ENCODE data around the gene NUDT3. TPM values are rescaled to one million over a fixed set of nuclear protein-coding genes. Genes with fewer than 3 reads are reported as not detected.

Gene NUDT3
- polyA plus RNA-seq, 1 of the 3 experiments (the other 2 are of a cell fraction) = 11.9 TPM

DNA sequence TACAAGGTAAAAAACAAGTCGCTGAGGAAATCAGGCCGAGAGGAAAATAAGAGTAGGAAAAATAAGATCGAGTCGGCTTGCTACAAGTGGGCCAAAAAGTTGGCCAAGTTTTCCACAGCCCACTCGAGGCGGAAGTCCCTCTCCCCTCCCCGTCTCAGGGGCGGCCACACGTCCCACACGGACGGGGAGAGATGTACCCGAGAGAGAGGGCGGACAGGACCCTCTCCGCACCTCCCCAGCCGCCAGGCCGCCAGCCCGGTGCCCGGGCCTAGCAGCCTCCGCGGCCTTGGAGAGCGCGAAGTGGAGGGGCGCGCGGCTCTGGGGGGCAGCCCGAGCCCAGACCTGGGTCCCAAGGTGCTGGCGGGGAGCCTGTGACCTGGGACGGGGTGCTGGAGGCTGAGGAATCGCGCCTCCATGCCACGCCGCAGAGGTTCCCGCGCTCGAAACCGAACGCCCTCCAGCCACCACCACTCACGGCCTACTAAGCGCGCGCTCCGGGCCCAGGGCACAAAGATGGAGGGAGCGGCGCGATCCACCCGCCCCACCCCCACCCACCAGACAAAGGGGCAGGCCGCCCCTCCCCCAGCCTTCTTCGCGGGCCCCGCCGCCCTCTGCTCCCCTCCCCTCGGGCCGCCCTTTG, 157.7 kb downstream of the NUDT3 start:
- DNase-seq = no peak

DNA sequence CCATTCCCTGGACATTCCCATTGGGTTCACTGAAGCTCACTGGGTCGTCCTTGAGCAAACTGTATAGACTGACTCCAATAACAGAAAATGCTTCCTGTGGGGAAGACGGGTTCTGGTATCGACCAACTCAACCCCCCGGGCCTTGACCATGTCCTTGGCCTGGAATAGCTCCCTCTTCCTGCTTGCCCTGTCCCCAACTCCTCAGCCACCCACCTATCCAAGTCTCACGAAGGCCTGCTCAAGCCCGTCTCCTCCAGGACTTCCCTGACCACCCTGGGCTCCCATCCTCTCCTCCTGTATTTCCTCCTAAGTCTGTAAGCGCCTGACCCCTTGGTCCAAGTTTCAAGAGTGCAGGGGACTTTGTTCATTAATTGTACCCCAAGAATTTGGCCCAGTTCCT, 158.6 kb downstream of the NUDT3 start:
- H3K9ac ChIP-seq = no peak overlapping the region
- 97% methylated on average over 7 of the region's 7 CpGs for WGBS (ENCODE audit: low lambda C conversion rate)
- H3K9me3 ChIP-seq = no peaks in the 10 kb centered on the region
- H3K79me2 ChIP-seq (ENCODE audit: insufficient read depth) = peaks cover 14% of the 10 kb centered on the region
- no peak overlapping the region for H3K4me3 ChIP-seq (ENCODE audit: low read depth in 2 of 2, low read length in 1 of 2)
- no peak overlapping the region for H3K4me2 ChIP-seq
- H3K27me3 ChIP-seq (ENCODE audit: insufficient read depth) = no peaks in the 10 kb centered on the region
- POLR2A ChIA-PET = interaction anchor here (1.4 kb wide), 1 partner anchor 10 kb away, joined by 5 read pairs; no protein-coding TSS in a partner anchor
- no peak for DNase-seq
- no peaks in the 10 kb centered on the region for H3K36me3 ChIP-seq (replicated peaks in 1 of 2; ENCODE audit: control insufficient read depth in 1 of 2, insufficient read depth in 2 of 2, low read length in 1 of 2)
- no peaks in the 10 kb centered on the region for H3K9me2 ChIP-seq
- peaks cover 10% of the 10 kb centered on the region for H3F3A ChIP-seq (replicated peaks; ENCODE audit: insufficient read depth)
- H2AFZ ChIP-seq (ENCODE audit: low read depth) = no peak overlapping the region
- CTCF ChIA-PET = interaction anchor here (0.8 kb wide), 1 partner anchor 38 kb away, joined by 5 read pairs; no protein-coding TSS in a partner anchor
- H3K4me1 ChIP-seq (ENCODE audit: control insufficient read depth in 1 of 2, insufficient read depth in 2 of 2, low read depth in 1 of 2, low read length in 1 of 2) = peaks cover 7 to 10% of the 10 kb centered on the region in 2 experiments
- no peak overlapping the region for H3K27ac ChIP-seq (ENCODE audit: low read depth in 2 of 2, low read length in 1 of 2)
- no peaks in the 10 kb centered on the region for H4K20me1 ChIP-seq (ENCODE audit: insufficient read depth)
- TF ChIP-seq GABPA (IDR thresholded peaks at IDR 0.05; ENCODE audit: low read depth) (no peak), RXRA (IDR thresholded peaks at IDR 0.05; ENCODE audit: borderline replicate concordance, low read depth) (no peak), TEAD4 (IDR thresholded peaks at IDR 0.05; ENCODE audit: borderline replicate concordance, insufficient read depth) (no peak), MEF2A (IDR thresholded peaks at IDR 0.05; ENCODE audit: borderline replicate concordance, low read depth) (no peak), JUND (IDR thresholded peaks at IDR 0.05) (no peak), RFX5 (IDR thresholded peaks at IDR 0.05; ENCODE audit: low read length) (no peak), RAD21 (IDR thresholded peaks at IDR 0.05; ENCODE audit: low read length) (no peak), EZH2phosphoT487 (IDR thresholded peaks at IDR 0.05; ENCODE audit: borderline replicate concordance, low read depth) (no peak)
- TF ChIP-seq, protein P1, sequence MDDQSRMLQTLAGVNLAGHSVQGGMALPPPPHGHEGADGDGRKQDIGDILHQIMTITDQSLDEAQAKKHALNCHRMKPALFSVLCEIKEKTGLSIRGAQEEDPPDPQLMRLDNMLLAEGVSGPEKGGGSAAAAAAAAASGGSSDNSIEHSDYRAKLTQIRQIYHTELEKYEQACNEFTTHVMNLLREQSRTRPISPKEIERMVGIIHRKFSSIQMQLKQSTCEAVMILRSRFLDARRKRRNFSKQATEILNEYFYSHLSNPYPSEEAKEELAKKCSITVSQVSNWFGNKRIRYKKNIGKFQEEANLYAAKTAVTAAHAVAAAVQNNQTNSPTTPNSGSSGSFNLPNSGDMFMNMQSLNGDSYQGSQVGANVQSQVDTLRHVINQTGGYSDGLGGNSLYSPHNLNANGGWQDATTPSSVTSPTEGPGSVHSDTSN (IDR thresholded peaks at IDR 0.05) = no peak
- TF ChIP-seq, protein P2, sequence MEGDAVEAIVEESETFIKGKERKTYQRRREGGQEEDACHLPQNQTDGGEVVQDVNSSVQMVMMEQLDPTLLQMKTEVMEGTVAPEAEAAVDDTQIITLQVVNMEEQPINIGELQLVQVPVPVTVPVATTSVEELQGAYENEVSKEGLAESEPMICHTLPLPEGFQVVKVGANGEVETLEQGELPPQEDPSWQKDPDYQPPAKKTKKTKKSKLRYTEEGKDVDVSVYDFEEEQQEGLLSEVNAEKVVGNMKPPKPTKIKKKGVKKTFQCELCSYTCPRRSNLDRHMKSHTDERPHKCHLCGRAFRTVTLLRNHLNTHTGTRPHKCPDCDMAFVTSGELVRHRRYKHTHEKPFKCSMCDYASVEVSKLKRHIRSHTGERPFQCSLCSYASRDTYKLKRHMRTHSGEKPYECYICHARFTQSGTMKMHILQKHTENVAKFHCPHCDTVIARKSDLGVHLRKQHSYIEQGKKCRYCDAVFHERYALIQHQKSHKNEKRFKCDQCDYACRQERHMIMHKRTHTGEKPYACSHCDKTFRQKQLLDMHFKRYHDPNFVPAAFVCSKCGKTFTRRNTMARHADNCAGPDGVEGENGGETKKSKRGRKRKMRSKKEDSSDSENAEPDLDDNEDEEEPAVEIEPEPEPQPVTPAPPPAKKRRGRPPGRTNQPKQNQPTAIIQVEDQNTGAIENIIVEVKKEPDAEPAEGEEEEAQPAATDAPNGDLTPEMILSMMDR (IDR thresholded peaks at IDR 0.05) = no peak

More for the DNA sequence above, 157.7 kb downstream of the NUDT3 start:
- TF ChIP-seq, protein P3, sequence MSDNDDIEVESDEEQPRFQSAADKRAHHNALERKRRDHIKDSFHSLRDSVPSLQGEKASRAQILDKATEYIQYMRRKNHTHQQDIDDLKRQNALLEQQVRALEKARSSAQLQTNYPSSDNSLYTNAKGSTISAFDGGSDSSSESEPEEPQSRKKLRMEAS (IDR thresholded peaks at IDR 0.05; ENCODE audit: low read depth) = no peak
- no peak for TF ChIP-seq TCF12 (IDR thresholded peaks at IDR 0.05)
- TF ChIP-seq, protein P4, sequence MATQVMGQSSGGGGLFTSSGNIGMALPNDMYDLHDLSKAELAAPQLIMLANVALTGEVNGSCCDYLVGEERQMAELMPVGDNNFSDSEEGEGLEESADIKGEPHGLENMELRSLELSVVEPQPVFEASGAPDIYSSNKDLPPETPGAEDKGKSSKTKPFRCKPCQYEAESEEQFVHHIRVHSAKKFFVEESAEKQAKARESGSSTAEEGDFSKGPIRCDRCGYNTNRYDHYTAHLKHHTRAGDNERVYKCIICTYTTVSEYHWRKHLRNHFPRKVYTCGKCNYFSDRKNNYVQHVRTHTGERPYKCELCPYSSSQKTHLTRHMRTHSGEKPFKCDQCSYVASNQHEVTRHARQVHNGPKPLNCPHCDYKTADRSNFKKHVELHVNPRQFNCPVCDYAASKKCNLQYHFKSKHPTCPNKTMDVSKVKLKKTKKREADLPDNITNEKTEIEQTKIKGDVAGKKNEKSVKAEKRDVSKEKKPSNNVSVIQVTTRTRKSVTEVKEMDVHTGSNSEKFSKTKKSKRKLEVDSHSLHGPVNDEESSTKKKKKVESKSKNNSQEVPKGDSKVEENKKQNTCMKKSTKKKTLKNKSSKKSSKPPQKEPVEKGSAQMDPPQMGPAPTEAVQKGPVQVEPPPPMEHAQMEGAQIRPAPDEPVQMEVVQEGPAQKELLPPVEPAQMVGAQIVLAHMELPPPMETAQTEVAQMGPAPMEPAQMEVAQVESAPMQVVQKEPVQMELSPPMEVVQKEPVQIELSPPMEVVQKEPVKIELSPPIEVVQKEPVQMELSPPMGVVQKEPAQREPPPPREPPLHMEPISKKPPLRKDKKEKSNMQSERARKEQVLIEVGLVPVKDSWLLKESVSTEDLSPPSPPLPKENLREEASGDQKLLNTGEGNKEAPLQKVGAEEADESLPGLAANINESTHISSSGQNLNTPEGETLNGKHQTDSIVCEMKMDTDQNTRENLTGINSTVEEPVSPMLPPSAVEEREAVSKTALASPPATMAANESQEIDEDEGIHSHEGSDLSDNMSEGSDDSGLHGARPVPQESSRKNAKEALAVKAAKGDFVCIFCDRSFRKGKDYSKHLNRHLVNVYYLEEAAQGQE (IDR thresholded peaks at IDR 0.05; ENCODE audit: low read depth, low read length) = no peak
- TF ChIP-seq FOXM1 (IDR thresholded peaks at IDR 0.05; ENCODE audit: low read depth) = no peak
- TF ChIP-seq GATA2 (CRISPR knock-in tag; IDR thresholded peaks at IDR 0.05) = no peak
- TF ChIP-seq RCOR1 (IDR thresholded peaks at IDR 0.05; ENCODE audit: low read length) = no peak
- TF ChIP-seq EP300 (IDR thresholded peaks at IDR 0.05; ENCODE audit: borderline replicate concordance in 1 of 2, low read depth in 1 of 2, low read length in 1 of 2) = no peak
- TF ChIP-seq SIN3A (IDR thresholded peaks at IDR 0.05; ENCODE audit: borderline replicate concordance, low read depth, low read length) = no peak
- TF ChIP-seq RFX5 (IDR thresholded peaks at IDR 0.05; ENCODE audit: low read length) = no peak
- no peak for TF ChIP-seq TAF1 (IDR thresholded peaks at IDR 0.05; ENCODE audit: borderline replicate concordance, low read depth, low read length)
- no peak for TF ChIP-seq RAD21 (IDR thresholded peaks at IDR 0.05; ENCODE audit: low read length)
- TF ChIP-seq, protein P1 (IDR thresholded peaks at IDR 0.05) = no peak
- no peak for TF ChIP-seq NFIC (IDR thresholded peaks at IDR 0.05; ENCODE audit: borderline replicate concordance)
- no peak for TF ChIP-seq NRF1 (IDR thresholded peaks at IDR 0.05; ENCODE audit: low read depth, low read length)
- Histone ChIP-seq H3K4me3 (ENCODE audit: low read depth in 2 of 2, low read length in 1 of 2) (no peak overlapping the region), H3K27ac (ENCODE audit: low read depth in 2 of 2, low read length in 1 of 2) (no peak overlapping the region), H3K9ac (no peak overlapping the region), H3K79me2 (ENCODE audit: insufficient read depth) (peaks cover 23% of the 10 kb centered on the region), H3F3A (replicated peaks; ENCODE audit: insufficient read depth) (peaks cover 15% of the 10 kb centered on the region), H3K9me2 (no peaks in the 10 kb centered on the region), H4K20me1 (ENCODE audit: insufficient read depth) (no peaks in the 10 kb centered on the region), H3K4me2 (no peak overlapping the region), H3K4me1 (ENCODE audit: control insufficient read depth in 1 of 2, insufficient read depth in 2 of 2, low read depth in 1 of 2, low read length in 1 of 2) (peaks cover 9 to 18% of the 10 kb centered on the region in 2 experiments), H3K36me3 (replicated peaks in 1 of 2; ENCODE audit: control insufficient read depth in 1 of 2, insufficient read depth in 2 of 2, low read length in 1 of 2) (no peaks in the 10 kb centered on the region), H3K27me3 (ENCODE audit: insufficient read depth) (no peaks in the 10 kb centered on the region), H3K9me3 (no peaks in the 10 kb centered on the region), H2AFZ (ENCODE audit: low read depth) (no peak overlapping the region)
- ChIA-PET POLR2A (no interaction called here), CTCF (no interaction called here)
- 94% methylated on average over 28 of the region's 53 CpGs for WGBS (ENCODE audit: low lambda C conversion rate)
